ENCODE measurements around the gene FLNC. TPM values are rescaled to one million over a fixed set of nuclear protein-coding genes. Genes with fewer than 3 reads are reported as not detected.

FLNC gene, protein sequence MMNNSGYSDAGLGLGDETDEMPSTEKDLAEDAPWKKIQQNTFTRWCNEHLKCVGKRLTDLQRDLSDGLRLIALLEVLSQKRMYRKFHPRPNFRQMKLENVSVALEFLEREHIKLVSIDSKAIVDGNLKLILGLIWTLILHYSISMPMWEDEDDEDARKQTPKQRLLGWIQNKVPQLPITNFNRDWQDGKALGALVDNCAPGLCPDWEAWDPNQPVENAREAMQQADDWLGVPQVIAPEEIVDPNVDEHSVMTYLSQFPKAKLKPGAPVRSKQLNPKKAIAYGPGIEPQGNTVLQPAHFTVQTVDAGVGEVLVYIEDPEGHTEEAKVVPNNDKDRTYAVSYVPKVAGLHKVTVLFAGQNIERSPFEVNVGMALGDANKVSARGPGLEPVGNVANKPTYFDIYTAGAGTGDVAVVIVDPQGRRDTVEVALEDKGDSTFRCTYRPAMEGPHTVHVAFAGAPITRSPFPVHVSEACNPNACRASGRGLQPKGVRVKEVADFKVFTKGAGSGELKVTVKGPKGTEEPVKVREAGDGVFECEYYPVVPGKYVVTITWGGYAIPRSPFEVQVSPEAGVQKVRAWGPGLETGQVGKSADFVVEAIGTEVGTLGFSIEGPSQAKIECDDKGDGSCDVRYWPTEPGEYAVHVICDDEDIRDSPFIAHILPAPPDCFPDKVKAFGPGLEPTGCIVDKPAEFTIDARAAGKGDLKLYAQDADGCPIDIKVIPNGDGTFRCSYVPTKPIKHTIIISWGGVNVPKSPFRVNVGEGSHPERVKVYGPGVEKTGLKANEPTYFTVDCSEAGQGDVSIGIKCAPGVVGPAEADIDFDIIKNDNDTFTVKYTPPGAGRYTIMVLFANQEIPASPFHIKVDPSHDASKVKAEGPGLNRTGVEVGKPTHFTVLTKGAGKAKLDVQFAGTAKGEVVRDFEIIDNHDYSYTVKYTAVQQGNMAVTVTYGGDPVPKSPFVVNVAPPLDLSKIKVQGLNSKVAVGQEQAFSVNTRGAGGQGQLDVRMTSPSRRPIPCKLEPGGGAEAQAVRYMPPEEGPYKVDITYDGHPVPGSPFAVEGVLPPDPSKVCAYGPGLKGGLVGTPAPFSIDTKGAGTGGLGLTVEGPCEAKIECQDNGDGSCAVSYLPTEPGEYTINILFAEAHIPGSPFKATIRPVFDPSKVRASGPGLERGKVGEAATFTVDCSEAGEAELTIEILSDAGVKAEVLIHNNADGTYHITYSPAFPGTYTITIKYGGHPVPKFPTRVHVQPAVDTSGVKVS (N-terminal part only)
- total RNA-seq (10 to 100 TPM; 14.3 to 23.7 TPM), polyA plus RNA-seq (ENCODE audit: insufficient read length in 6 of 6) (10 to 100 TPM; 15.7 to 34.7 (median 24.2) TPM)
- long read RNA-seq, donor 1, partial matches to known transcripts, result 14 of 14 reads
- long read RNA-seq, donor 1, other reads (novel, unspliced or antisense), result 0 of 14 reads
- long read RNA-seq, donor 2, result 0 reads
- long read RNA-seq, donor 3, result 0 reads
- long read RNA-seq, donor 4, partial matches to known transcripts, result 0 of 1 reads
- long read RNA-seq, donor 4, other reads (novel, unspliced or antisense), result 1 of 1 reads
- long read RNA-seq, donor 5, partial matches to known transcripts, result 7 of 7 reads
- long read RNA-seq, donor 5, other reads (novel, unspliced or antisense), result 0 of 7 reads
- long read RNA-seq, donor 6, result 0 reads
- long read RNA-seq, donor 7, result 0 reads
- long read RNA-seq, donor 8, partial matches to known transcripts, result 6 of 6 reads
- long read RNA-seq, donor 8, other reads (novel, unspliced or antisense), result 0 of 6 reads
- long read RNA-seq, donor 9, result 0 reads
- long read RNA-seq, donor 10, partial matches to known transcripts, result 2 of 3 reads
- long read RNA-seq, donor 10, other reads (novel, unspliced or antisense), result 1 of 3 reads
- long read RNA-seq, donor 11, full-length matches to known transcripts, result 1 of 47 reads
- long read RNA-seq, donor 11, partial matches to known transcripts, result 46 of 47 reads
- long read RNA-seq, donor 11, other reads (novel, unspliced or antisense), result 0 of 47 reads
- long read RNA-seq, donor 12, result 0 reads

- no peak for TF ChIP-seq CTCF (IDR thresholded peaks at IDR 0.05)
- H3K27ac ChIP-seq, result peak within 1 kb of the TSS in 1 of 2 donors; percentile 8
- peaks cover 12 to 31% of the 10 kb centered on the region in 2 donors for H3K4me1 ChIP-seq
- intact Hi-C loops (cut with DNase I), result no loop called here
- H3K4me3 ChIP-seq, result peak within 1 kb of the TSS; percentile 34 to 47
- H3K36me3 ChIP-seq, result no peaks in the 10 kb centered on the region
- peak in 3 of 4 donors; percentile 51 to 85 (median 76) for DNase-seq
- H3K27me3 ChIP-seq, result peaks cover 14 to 77% of the 10 kb centered on the region in 2 donors
- peak; percentile 55 for ATAC-seq
- H3K9me3 ChIP-seq, result no peaks in the 10 kb centered on the region
Observed at GRCh38 chr7:128830231-128831177, at the start of gene FLNC. Gene FLNC (plus strand): TSS chr7:128830406. CDS start chr7:128830638, 232 bp downstream.

- ATAC-seq (no peak), DNase-seq (no peak)
- H3K27ac ChIP-seq, result no peak overlapping the region
- peaks cover 0 to 12% of the 10 kb centered on the region in 2 donors for H3K9me3 ChIP-seq
- no peak overlapping the region for H3K4me3 ChIP-seq
- no peaks in the 10 kb centered on the region for H3K4me1 ChIP-seq
- no peaks in the 10 kb centered on the region for H3K27me3 ChIP-seq
- no peaks in the 10 kb centered on the region for H3K36me3 ChIP-seq
- no peak for TF ChIP-seq CTCF (IDR thresholded peaks at IDR 0.05)
- intact Hi-C loops (cut with DNase I), result no loop called here
Observed at GRCh38 chr7:128781126-128781525, 49.1 kb upstream of the FLNC start.

DNA sequence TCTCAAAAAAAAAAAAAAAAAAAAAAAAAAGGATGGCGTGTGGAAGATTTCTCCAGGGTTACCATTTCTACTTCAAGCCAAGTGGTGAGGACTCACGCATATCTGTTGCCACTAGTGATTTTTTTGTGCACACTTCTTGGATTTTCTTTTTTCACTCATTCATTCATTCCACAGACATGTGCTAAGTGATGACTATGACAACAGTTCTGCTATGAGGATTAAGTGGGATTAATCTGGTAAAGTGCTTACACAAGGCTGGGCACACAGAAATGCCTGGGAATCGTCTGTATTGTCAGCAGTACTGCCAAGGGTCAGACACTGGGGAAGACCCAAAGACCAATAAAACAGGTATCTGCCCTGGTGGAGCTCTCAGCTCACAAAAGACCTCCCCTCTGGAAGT, 48.4 kb upstream of the FLNC start:
- intact Hi-C loops (cut with DNase I), result no loop called here

More for the DNA sequence above, 48.4 kb upstream of the FLNC start:
- H3K9me3 ChIP-seq, result peaks cover 0 to 12% of the 10 kb centered on the region in 2 donors
- no peaks in the 10 kb centered on the region for H3K4me1 ChIP-seq
- H3K4me3 ChIP-seq, result no peak overlapping the region
- ATAC-seq (no peak), DNase-seq (no peak)
- H3K36me3 ChIP-seq, result no peaks in the 10 kb centered on the region
- no peak for TF ChIP-seq CTCF (IDR thresholded peaks at IDR 0.05)
- H3K27me3 ChIP-seq, result no peaks in the 10 kb centered on the region
- H3K27ac ChIP-seq, result no peak overlapping the region
